PC-3 (cell line): ENCODE measurements around the gene ADAMTSL3. TPM values are rescaled to one million over a fixed set of nuclear protein-coding genes. Genes with fewer than 3 reads are reported as not detected.

Experiments
- ATAC-seq: fragments of 200-7000 bp; cut with Tn5 transposase; 2 replicates; pipeline ENCODE4 v1.9.1; 2020; ENCODE audit warnings: mild to moderate bottlenecking, moderate library complexity
- BruUV-seq: library from RNA; stranded (reverse); fragments of 400-500 nt; replicated peaks from 2 replicates; lab custom pipeline; 2021; lab: Mats Ljungman, UMichigan
- CTCF ChIA-PET: fragments of 300-600 bp; sonication (Branson Sonifier 250); formaldehyde crosslinking; loops from one replicate; lab custom pipeline; 2022; ENCODE audit warnings: antibody characterized with exemption; lab: Charles Lee
- POLR2A ChIA-PET: fragments of 300-600 bp; sonication (Branson Sonifier 250); formaldehyde crosslinking; loops from one replicate; lab custom pipeline; 2022; ENCODE audit warnings: antibody characterized with exemption; ENCODE audit not compliant: unreplicated experiment; lab: Charles Lee
- DNase-seq: peaks from one replicate; pipeline ENCODE4 v3.0.0-alpha.2; 2015
- H2AFZ ChIP-seq: fragments of 300-600 bp; sonication (generic); 2 replicates; pipeline ENCODE4 v1.6.0; 2016; ENCODE audit warnings: antibody characterized with exemption, low read length
- H3F3A ChIP-seq: fragments of 300-600 bp; sonication (generic); one replicate; pipeline ENCODE4 v1.6.0; 2017; ENCODE audit warnings: antibody characterized with exemption, low read length, control low read depth, mild to moderate bottlenecking; ENCODE audit not compliant: unreplicated experiment
- H3K27ac ChIP-seq: fragments of 300-600 bp; sonication (generic); 2 replicates; pipeline ENCODE4 v1.5.1; 2016; ENCODE audit warnings: mild to moderate bottlenecking, low read length
- H3K27me3 ChIP-seq: fragments of 300-600 bp; sonication (generic); 2 replicates; pipeline ENCODE4 v1.6.1; 2016; ENCODE audit warnings: low read length, mixed read lengths
- H3K36me3 ChIP-seq: fragments of 300-600 bp; sonication (generic); 2 replicates; pipeline ENCODE4 v1.6.1; 2016; ENCODE audit warnings: low read depth, mixed run types, low read length, mixed read lengths
- H3K4me1 ChIP-seq: fragments of 300-600 bp; sonication (generic); 2 replicates; pipeline ENCODE4 v1.5.1; 2016; ENCODE audit warnings: low read length; ENCODE audit not compliant: insufficient read depth
- H3K4me2 ChIP-seq: fragments of 300-600 bp; sonication (generic); 2 replicates; pipeline ENCODE4 v1.6.0; 2016; ENCODE audit warnings: low read length
- H3K4me3 ChIP-seq: fragments of 300-600 bp; sonication (generic); 2 replicates; pipeline ENCODE4 v1.5.1; 2016; ENCODE audit warnings: mild to moderate bottlenecking, low read length, mixed read lengths
- H3K79me2 ChIP-seq: fragments of 300-600 bp; sonication (generic); 2 replicates; pipeline ENCODE4 v1.6.1; 2017; ENCODE audit warnings: low read length, mixed read lengths
- H3K9ac ChIP-seq: fragments of 300-600 bp; sonication (generic); 2 replicates; pipeline ENCODE4 v1.6.0; 2016; ENCODE audit warnings: mild to moderate bottlenecking, low read length
- H3K9me2 ChIP-seq: fragments of 300-600 bp; sonication (generic); replicated peaks from 2 replicates; pipeline ENCODE4 v1.6.1; 2016; ENCODE audit warnings: mixed run types, low read length, mixed read lengths
- H3K9me3 ChIP-seq: fragments of 300-600 bp; sonication (generic); 2 replicates; pipeline ENCODE4 v1.6.1; 2016; ENCODE audit warnings: low read length, mixed read lengths
- H4K20me1 ChIP-seq: fragments of 300-600 bp; sonication (generic); 2 replicates; pipeline ENCODE4 v1.6.1; 2016; ENCODE audit warnings: low read length, mixed read lengths
- CTCF ChIP-seq: fragments of 300-600 bp; sonication (generic); conservative IDR thresholded peaks from 2 replicates; pipeline ENCODE4 v1.5.1; 2017; ENCODE audit warnings: antibody characterized with exemption, low read depth, mild to moderate bottlenecking, low read length
- EZH2 ChIP-seq: fragments of 300-600 bp; sonication (generic); IDR thresholded peaks from one replicate; pipeline ENCODE4 v1.6.1; 2017; ENCODE audit warnings: antibody characterized with exemption, mild to moderate bottlenecking, low read length; ENCODE audit not compliant: unreplicated experiment
- EZH2phosphoT487 ChIP-seq: fragments of 300-600 bp; sonication (generic); IDR thresholded peaks from 2 replicates; pipeline ENCODE4 v1.6.1; 2018; ENCODE audit warnings: mild to moderate bottlenecking, antibody characterized with exemption, low read length, borderline replicate concordance
- intact Hi-C: fragments of 100-400 bp; cut with micrococcal nuclease; formaldehyde crosslinking; loops from 2 replicates; pipeline ENCODE4 v1.9.0; 2023
- total RNA-seq: library from RNA; depleted of rRNA; stranded (reverse); fragments of >200 nt; gene quantifications from 2 replicates; pipeline ENCODE4 v1.2.3, GENCODE V29; 2014

ADAMTSL3 gene
- total RNA-seq, 1 experiment from 2014 or later, result 7.9 TPM

DNA sequence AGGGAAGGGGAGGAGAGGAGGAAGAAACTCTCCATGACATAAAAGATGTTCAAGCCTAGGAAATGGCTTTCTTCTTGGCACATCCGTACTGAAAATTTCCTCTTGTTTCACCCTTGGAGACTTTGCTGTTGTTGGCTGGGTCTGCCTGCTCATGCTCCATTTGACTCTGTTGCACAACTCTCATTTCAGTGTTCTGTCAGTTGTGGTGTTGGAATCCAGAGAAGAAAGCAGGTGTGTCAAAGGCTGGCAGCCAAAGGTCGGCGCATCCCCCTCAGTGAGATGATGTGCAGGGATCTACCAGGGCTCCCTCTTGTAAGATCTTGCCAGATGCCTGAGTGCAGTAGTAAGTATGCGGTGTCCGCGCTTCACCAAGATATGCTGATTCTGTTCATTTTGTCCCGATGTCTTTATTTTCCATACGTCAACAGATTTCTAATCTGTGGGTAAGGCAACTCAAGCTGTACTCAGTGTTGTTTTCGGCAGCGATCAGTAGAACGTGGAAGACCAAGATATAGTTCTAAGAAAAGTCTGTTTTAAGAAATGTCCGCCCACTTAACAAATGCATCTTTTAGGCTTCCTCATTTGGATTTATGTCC is 316.5 kb downstream of the ADAMTSL3 start:
- ATAC-seq (no peak), DNase-seq (no peak)
- H3K4me1 ChIP-seq, result no peaks in the 10 kb centered on the region
- no TSS peak for BruUV-seq
- no peaks in the 10 kb centered on the region for H3K9me2 ChIP-seq
- no peak overlapping the region for H3K27ac ChIP-seq
- H3K4me3 ChIP-seq, result no peak overlapping the region
- H3F3A ChIP-seq, result no peaks in the 10 kb centered on the region
- intact Hi-C loops, result no loop called here
- no peaks in the 10 kb centered on the region for H4K20me1 ChIP-seq
- no peaks in the 10 kb centered on the region for H3K27me3 ChIP-seq
- POLR2A ChIA-PET, result no interaction called here
- H3K79me2 ChIP-seq, result no peaks in the 10 kb centered on the region
- H2AFZ ChIP-seq, result no peak overlapping the region
- no peaks in the 10 kb centered on the region for H3K36me3 ChIP-seq
- no peaks in the 10 kb centered on the region for H3K9me3 ChIP-seq
- CTCF ChIA-PET, result no interaction called here
- TF ChIP-seq EZH2phosphoT487 (no peak), EZH2 (no peak), CTCF (no peak)
- H3K9ac ChIP-seq, result no peak overlapping the region
- H3K4me2 ChIP-seq, result no peak overlapping the region

DNA sequence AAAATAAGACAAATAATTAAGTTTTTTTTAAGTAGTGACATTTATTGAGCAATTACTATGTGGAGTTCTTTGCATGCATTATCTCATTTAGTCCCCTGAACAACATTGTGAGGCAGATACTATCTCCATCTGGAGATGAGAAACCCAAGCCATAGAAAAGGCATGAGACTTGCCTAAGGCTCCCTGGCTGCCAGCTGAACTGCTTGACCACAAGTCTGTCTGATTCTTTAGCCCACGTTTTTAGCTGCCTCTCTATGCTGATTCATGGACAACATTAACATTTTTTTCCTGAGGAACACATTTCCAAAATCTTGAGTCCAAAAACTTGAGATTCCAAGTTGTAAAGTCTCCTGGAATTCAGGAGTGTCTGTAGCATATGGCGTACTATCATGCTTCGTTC is 318.1 kb downstream of the ADAMTSL3 start:
- no peaks in the 10 kb centered on the region for H3K9me3 ChIP-seq
- ChIA-PET CTCF (no interaction called here), POLR2A (no interaction called here)
- no peak overlapping the region for H3K9ac ChIP-seq
- no peak overlapping the region for H3K27ac ChIP-seq
- no peak overlapping the region for H3K4me3 ChIP-seq
- BruUV-seq, result no TSS peak
- no peaks in the 10 kb centered on the region for H3K79me2 ChIP-seq
- H3K4me2 ChIP-seq, result no peak overlapping the region
- H3F3A ChIP-seq, result no peaks in the 10 kb centered on the region
- DNase-seq (no peak), ATAC-seq (no peak)
- H3K36me3 ChIP-seq, result no peaks in the 10 kb centered on the region
- intact Hi-C loops, result no loop called here
- TF ChIP-seq CTCF (no peak), EZH2phosphoT487 (no peak), EZH2 (no peak)
- H2AFZ ChIP-seq, result no peak overlapping the region
- H3K27me3 ChIP-seq, result no peaks in the 10 kb centered on the region
- H3K4me1 ChIP-seq, result no peaks in the 10 kb centered on the region
- H3K9me2 ChIP-seq, result no peaks in the 10 kb centered on the region
- no peaks in the 10 kb centered on the region for H4K20me1 ChIP-seq

DNA sequence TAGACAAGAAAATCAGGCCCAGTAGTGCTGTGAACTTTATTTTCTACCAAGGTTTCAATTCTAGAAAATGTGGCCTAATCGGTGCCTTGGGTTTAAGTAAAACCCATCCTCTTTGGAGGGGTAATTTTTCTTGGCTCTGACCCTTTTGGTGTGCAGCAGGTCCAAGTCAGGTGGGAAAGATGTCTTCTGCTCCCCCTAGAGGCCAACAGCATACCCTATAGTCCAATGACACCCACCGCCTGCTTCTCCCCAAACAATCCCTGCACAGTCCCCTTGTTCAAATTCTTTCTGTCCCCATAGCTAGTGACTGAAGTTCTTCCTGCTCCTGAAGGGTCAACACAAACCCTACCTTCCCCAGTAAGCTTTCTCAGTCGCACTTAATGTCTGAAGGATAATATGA is 319.9 kb downstream of the ADAMTSL3 start:
- POLR2A ChIA-PET, result no interaction called here
- H3K79me2 ChIP-seq, result no peaks in the 10 kb centered on the region
- no peak overlapping the region for H2AFZ ChIP-seq
- no peaks in the 10 kb centered on the region for H4K20me1 ChIP-seq
- BruUV-seq, result no TSS peak
- ATAC-seq (peak; percentile 24; the same call in 1 of the 2 replicates), DNase-seq (peak; percentile 30)
- TF ChIP-seq EZH2 (no peak), CTCF (peak; percentile 64), EZH2phosphoT487 (no peak)
- no peaks in the 10 kb centered on the region for H3F3A ChIP-seq
- no peaks in the 10 kb centered on the region for H3K27me3 ChIP-seq
- no peaks in the 10 kb centered on the region for H3K9me2 ChIP-seq
- H3K4me2 ChIP-seq, result no peak overlapping the region
- H3K27ac ChIP-seq, result no peak overlapping the region
- H3K4me1 ChIP-seq, result no peaks in the 10 kb centered on the region
- no peak overlapping the region for H3K9ac ChIP-seq
- H3K36me3 ChIP-seq, result no peaks in the 10 kb centered on the region
- CTCF ChIA-PET, result no interaction called here
- H3K4me3 ChIP-seq, result no peak overlapping the region
- intact Hi-C loops, result no loop called here
- H3K9me3 ChIP-seq, result no peaks in the 10 kb centered on the region
